ENCODE measurements around the gene PLB1. TPM values are rescaled to one million over a fixed set of nuclear protein-coding genes. Genes with fewer than 3 reads are reported as not detected.

The PLB1 gene
- total and polyA plus RNA-seq, 5 donors: 0.86 to 2.7 (median 2.2) TPM

DNA sequence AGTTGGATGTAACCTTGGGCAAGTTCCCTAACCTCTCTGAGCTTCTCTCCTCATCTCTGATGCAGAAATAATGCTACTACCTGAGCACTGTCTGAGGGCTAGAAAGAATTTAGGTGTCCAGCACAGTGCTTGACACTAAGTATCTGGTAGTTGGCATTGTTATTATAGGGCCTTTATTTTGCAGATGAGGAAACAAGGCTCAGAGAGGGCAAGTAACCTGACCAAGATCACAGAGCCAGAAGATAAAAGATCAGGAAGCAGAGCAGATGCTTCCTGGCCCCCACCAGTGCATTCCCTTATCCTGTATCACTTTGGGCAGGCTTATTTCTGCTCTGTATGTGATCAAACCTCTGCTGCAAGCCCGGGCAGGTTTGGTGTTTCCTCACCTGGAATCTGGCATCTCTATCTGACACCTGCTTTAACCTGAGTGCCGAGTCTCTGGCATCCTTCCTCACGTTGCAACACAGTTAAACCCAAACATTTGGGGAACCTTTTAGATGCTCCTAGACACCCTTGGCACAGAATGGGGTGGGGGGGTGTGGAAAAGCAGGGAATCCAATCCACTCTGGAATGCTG lies 69.9 kb downstream of the PLB1 start:
- no peaks in the 10 kb centered on the region for H3K4me1 ChIP-seq (ENCODE audit: control insufficient read depth, insufficient read depth, low read length)
- intact Hi-C loops (cut with DNase I): loop anchor here in 1 of 4 donors (10.0 kb wide), 1 partner anchor 189 kb away; the partner anchor contains the start of gene PPP1CB
- no peak overlapping the region for H3K27ac ChIP-seq (ENCODE audit: low read length)
- 51% methylated on average over 3 of the region's 3 CpGs for WGBS
- DNase-seq (no peak), ATAC-seq (no peak)
- no peaks in the 10 kb centered on the region for H3K27me3 ChIP-seq (ENCODE audit: control insufficient read depth, insufficient read depth)
- H3K9me3 ChIP-seq (ENCODE audit: control insufficient read depth, low read length): no peaks in the 10 kb centered on the region
- H3K4me3 ChIP-seq (ENCODE audit: low read length): no peak overlapping the region

DNA sequence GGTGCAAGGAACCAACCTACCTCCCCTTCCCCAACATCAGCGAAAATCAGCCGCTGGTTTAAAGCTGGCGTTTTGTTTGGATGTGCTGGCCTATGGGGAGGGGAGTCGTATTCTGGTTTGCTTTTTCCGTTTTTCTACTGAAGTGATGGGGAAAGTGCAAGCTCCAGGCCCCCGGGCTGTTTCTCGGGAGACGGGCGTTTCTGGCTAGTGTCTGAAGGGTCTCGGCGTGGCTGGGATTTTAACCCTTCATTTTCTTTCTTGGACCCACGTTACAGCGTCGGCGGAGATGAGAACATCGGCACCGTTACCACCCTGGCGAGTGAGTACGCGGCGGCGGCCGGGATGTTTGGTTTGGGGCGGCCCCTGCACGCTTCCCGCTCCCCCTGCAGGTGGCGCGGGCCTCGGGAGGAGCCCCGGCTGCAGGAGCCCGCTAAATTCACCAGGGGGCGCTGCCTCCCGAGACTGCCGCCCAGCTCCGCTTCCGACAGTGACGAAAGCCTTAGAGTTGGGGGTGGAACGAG lies 70.7 kb downstream of the PLB1 start:
- no peak overlapping the region for H3K27ac ChIP-seq (ENCODE audit: low read length)
- WGBS: under 1% methylated on average over 38 of the region's 38 CpGs
- H3K4me1 ChIP-seq (ENCODE audit: control insufficient read depth, insufficient read depth, low read length): no peaks in the 10 kb centered on the region
- peak; percentile 83 to 94 (median 94) for DNase-seq
- peak; percentile 93 to 94 for ATAC-seq
- H3K9me3 ChIP-seq (ENCODE audit: control insufficient read depth, low read length): no peaks in the 10 kb centered on the region
- H3K4me3 ChIP-seq (ENCODE audit: low read length): peak overlapping the region; percentile 87
- intact Hi-C loops (cut with DNase I): loop anchor here in 1 of 4 donors (10.0 kb wide), 1 partner anchor 188 kb away; the partner anchor contains the start of gene PPP1CB
- no peaks in the 10 kb centered on the region for H3K27me3 ChIP-seq (ENCODE audit: control insufficient read depth, insufficient read depth)

DNA sequence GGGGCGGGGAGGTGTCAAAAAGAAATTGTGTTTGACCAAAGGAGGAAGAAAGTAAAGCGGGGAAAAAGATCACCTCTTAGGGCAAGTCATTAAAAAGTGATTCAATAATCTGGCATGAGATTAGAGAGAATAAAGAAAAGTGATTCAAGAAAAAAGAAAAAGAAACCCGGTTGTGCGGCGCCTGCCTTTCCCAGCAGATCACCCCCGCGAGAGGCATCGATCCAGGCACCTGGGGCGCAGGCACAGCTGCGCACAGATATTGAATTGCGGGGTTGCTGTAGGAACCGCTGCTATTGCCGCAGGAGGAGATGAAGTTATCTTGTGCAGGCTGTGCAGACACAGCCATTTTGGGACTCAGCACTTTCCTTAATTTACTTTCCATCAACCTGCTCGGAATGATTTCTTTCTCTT lies 71.2 kb downstream of the PLB1 start:
- no peaks in the 10 kb centered on the region for H3K4me1 ChIP-seq (ENCODE audit: control insufficient read depth, insufficient read depth, low read length)
- intact Hi-C loops (cut with DNase I): loop anchor here in 1 of 4 donors (10.0 kb wide), 1 partner anchor 188 kb away; the partner anchor contains the start of gene PPP1CB
- H3K4me3 ChIP-seq (ENCODE audit: low read length): peak overlapping the region; percentile 87
- WGBS: 2% methylated on average over 14 of the region's 14 CpGs
- peak overlapping the region; percentile 67 for H3K27ac ChIP-seq (ENCODE audit: low read length)
- ATAC-seq: peak; percentile 46 to 55
- no peaks in the 10 kb centered on the region for H3K9me3 ChIP-seq (ENCODE audit: control insufficient read depth, low read length)
- peak in 1 of 3 donors; percentile 27 for DNase-seq
- no peaks in the 10 kb centered on the region for H3K27me3 ChIP-seq (ENCODE audit: control insufficient read depth, insufficient read depth)

DNA sequence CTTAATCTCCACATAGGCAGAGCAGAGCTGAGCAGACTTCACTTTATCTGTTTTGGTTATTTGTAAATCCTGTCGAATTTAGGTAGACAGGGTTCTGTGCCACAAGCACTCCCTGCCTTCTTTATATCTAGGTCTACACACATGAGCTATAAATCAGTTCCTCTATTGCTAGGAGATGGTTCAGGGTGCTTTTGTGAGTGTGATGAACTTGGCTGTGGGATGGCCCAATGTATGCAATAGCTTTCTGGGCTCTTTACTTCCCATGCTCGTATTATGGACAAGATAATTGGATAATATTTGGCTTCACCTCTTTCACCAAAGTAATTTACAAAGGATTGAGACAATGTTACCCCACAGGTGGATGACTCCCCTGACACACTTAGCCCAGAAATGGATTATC lies 72.2 kb downstream of the PLB1 start:
- Histone ChIP-seq H3K4me3 (ENCODE audit: low read length) (no peak overlapping the region), H3K27me3 (ENCODE audit: control insufficient read depth, insufficient read depth) (no peaks in the 10 kb centered on the region), H3K9me3 (ENCODE audit: control insufficient read depth, low read length) (no peaks in the 10 kb centered on the region), H3K27ac (ENCODE audit: low read length) (no peak overlapping the region), H3K4me1 (ENCODE audit: control insufficient read depth, insufficient read depth, low read length) (no peaks in the 10 kb centered on the region)
- intact Hi-C loops (cut with DNase I): loop anchor here in 1 of 4 donors (10.0 kb wide), 1 partner anchor 187 kb away; the partner anchor contains the start of gene PPP1CB
- DNase-seq: no peak
- 82% methylated on average over 2 of the region's 2 CpGs for WGBS
- no peak for ATAC-seq

DNA sequence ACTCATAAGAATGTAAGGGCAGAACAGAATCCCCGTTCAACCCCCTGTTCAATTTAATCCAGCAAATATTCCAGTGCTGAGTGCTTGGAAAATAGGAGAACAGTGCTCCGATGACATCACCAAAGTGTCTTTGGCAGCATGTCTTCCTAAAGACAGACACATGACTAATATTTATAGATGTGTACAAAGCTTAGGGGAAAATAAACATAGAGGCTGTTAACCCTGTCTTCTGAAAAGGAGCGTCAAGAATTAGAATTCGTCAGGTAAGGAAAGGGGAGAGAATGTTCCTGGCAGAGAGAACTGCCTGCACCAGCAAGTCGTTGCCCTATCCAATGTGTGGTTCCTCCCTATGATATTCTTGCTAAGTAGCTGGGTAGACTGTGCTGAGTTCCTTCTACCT lies 72.7 kb downstream of the PLB1 start:
- H3K27ac ChIP-seq (ENCODE audit: low read length): no peak overlapping the region
- ATAC-seq (no peak), DNase-seq (no peak)
- intact Hi-C loops (cut with DNase I): loop anchor here in 1 of 4 donors (10.0 kb wide), 1 partner anchor 186 kb away; the partner anchor contains the start of gene PPP1CB
- WGBS: 49% methylated on average over 5 of the region's 5 CpGs
- H3K4me3 ChIP-seq (ENCODE audit: low read length): no peak overlapping the region
- no peaks in the 10 kb centered on the region for H3K9me3 ChIP-seq (ENCODE audit: control insufficient read depth, low read length)
- no peaks in the 10 kb centered on the region for H3K27me3 ChIP-seq (ENCODE audit: control insufficient read depth, insufficient read depth)
- no peaks in the 10 kb centered on the region for H3K4me1 ChIP-seq (ENCODE audit: control insufficient read depth, insufficient read depth, low read length)

DNA sequence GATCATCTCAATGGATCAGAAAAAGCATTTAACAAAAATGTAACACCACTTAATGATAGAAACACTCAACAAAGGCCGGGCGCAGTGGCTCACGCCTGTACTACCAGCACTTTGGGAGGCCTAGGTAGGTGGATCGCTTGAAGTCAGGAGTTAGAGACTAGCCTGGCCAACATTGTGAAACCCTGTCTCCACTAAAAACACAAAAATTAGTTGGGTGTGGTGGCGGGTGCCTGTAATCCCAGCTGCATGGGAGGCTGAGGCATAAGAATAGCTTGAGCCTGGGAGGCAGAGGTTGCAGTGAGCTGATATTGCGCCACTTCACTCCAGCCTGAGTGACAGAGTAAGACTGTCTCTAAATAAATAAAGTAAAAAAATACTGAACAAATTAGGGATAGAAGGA lies 74.6 kb downstream of the PLB1 start:
- no peak for DNase-seq
- intact Hi-C loops (cut with DNase I): no loop called here
- Histone ChIP-seq H3K4me1 (ENCODE audit: control insufficient read depth, insufficient read depth, low read length) (no peaks in the 10 kb centered on the region), H3K27me3 (ENCODE audit: control insufficient read depth, insufficient read depth) (no peaks in the 10 kb centered on the region), H3K9me3 (ENCODE audit: control insufficient read depth, low read length) (no peaks in the 10 kb centered on the region), H3K4me3 (ENCODE audit: low read length) (no peak overlapping the region), H3K27ac (ENCODE audit: low read length) (no peak overlapping the region)
- no peak for ATAC-seq
- WGBS: 81% methylated on average over 6 of the region's 6 CpGs

DNA sequence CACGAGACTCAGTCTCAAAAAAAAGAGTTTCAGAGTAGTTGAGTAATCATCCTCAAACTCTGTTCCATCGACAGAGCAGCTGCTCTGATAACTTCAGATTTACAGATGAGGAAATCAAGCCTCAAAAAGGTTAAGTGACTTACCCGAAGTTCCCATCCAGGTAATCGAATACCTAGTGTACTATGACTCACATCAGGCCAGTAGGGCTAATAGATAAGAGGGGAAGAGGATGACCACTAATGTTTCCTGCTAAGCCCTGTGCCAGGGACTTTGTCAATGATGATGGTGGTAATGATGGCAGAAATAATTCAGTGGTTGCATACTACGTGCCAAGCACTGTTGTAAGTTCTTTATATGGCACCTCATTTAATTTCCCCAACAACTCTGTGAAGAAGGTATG lies 80.9 kb downstream of the PLB1 start:
- no peak overlapping the region for H3K4me3 ChIP-seq (ENCODE audit: low read length)
- H3K9me3 ChIP-seq (ENCODE audit: control insufficient read depth, low read length): no peaks in the 10 kb centered on the region
- DNase-seq (no peak), ATAC-seq (no peak)
- WGBS: 85% methylated on average over 5 of the region's 5 CpGs
- no peaks in the 10 kb centered on the region for H3K27me3 ChIP-seq (ENCODE audit: control insufficient read depth, insufficient read depth)
- H3K4me1 ChIP-seq (ENCODE audit: control insufficient read depth, insufficient read depth, low read length): no peaks in the 10 kb centered on the region
- intact Hi-C loops (cut with DNase I): no loop called here
- no peak overlapping the region for H3K27ac ChIP-seq (ENCODE audit: low read length)

DNA sequence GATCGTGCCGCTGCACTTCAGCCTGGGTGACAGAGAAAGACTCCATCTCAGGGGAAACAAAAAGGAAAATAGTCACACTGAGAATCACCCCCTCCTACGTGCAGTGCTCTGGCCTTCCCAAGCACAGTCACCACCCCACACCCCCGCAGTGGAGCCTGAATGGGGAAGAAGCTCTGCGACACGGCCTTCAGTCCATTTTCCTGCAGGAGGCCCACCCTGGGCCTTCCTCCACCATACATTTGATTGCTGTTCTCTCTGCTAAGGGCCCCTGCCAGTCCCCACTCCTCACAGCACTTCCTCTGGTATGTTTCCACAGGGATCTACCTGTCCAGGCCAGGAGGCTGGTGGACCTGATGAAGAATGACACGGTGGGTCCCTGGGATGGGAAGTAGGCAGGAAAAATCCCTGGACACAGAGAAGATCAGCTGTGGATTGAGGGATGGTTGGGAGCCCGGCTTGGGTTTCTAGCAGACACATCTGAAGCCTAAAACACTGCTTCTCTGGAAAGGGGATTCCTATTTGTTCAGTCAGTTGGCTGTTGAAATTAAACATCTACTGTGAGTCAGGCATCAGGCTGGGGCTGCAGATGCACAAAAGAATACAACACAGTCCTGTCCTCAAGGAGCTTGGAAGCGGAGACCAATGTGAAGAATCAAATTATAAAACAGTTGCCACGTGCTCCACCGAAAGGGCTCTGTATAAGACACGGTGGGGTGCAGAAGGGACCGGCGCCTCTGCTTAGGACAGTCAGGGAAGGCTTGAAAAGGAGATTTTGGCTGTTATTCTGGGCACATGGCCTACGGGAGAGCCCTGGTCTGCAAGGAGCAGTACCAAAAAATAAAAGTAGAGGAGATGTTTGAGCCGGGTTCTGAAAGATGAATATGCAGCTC lies 82.2 kb downstream of the PLB1 start:
- Histone ChIP-seq H3K27ac (ENCODE audit: low read length) (no peak overlapping the region), H3K27me3 (ENCODE audit: control insufficient read depth, insufficient read depth) (no peaks in the 10 kb centered on the region), H3K9me3 (ENCODE audit: control insufficient read depth, low read length) (no peaks in the 10 kb centered on the region), H3K4me3 (ENCODE audit: low read length) (no peak overlapping the region), H3K4me1 (ENCODE audit: control insufficient read depth, insufficient read depth, low read length) (no peaks in the 10 kb centered on the region)
- intact Hi-C loops (cut with DNase I): no loop called here
- WGBS: 90% methylated on average over 16 of the region's 16 CpGs
- DNase-seq (no peak), ATAC-seq (no peak)

DNA sequence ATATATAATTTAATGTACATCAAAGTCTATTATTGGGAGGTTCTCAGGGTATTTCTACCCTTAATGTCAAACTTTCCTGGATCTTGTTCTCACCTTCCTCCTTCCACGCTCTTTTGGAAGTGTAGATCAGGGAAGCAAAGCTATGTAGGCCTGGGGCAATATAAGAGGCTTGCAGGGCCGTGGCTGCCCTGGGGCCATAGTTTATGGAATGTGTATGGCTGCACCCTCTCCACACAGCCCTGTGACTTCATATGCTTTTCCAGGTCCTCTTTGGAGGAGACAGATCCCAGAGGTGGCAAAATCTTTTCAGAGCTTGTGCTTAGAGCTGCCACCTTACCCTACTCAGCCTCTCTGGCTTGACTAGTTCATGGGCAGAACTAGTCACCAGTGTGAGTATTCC lies 82.9 kb downstream of the PLB1 start:
- ATAC-seq: no peak
- Histone ChIP-seq H3K9me3 (ENCODE audit: control insufficient read depth, low read length) (no peaks in the 10 kb centered on the region), H3K4me3 (ENCODE audit: low read length) (no peak overlapping the region), H3K27ac (ENCODE audit: low read length) (no peak overlapping the region), H3K27me3 (ENCODE audit: control insufficient read depth, insufficient read depth) (no peaks in the 10 kb centered on the region), H3K4me1 (ENCODE audit: control insufficient read depth, insufficient read depth, low read length) (no peaks in the 10 kb centered on the region)
- 93% methylated on average over 2 of the region's 2 CpGs for WGBS
- intact Hi-C loops (cut with DNase I): no loop called here
- DNase-seq: no peak

DNA sequence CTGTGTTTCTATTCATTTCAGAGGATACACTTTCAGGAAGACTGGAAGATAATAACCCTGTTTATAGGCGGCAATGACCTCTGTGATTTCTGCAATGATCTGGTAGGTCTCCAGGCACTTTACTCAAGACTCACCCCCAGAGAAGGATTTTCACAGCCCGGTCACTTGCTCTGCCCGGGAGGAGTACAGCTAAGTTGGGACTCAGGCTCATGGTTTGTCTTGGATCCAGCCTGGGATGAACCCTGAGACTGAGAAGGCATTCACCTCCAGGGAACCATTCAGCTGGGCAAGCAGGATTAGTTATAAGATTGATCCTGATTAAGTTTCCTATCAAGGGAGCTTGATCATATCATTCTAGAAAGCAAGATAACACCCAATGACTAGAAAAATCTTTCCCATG lies 83.7 kb downstream of the PLB1 start:
- ATAC-seq (no peak), DNase-seq (no peak)
- Histone ChIP-seq H3K4me3 (ENCODE audit: low read length) (no peak overlapping the region), H3K4me1 (ENCODE audit: control insufficient read depth, insufficient read depth, low read length) (peaks cover 4% of the 10 kb centered on the region), H3K9me3 (ENCODE audit: control insufficient read depth, low read length) (no peaks in the 10 kb centered on the region), H3K27ac (ENCODE audit: low read length) (no peak overlapping the region), H3K27me3 (ENCODE audit: control insufficient read depth, insufficient read depth) (no peaks in the 10 kb centered on the region)
- intact Hi-C loops (cut with DNase I): no loop called here
- 91% methylated on average over 3 of the region's 3 CpGs for WGBS

DNA sequence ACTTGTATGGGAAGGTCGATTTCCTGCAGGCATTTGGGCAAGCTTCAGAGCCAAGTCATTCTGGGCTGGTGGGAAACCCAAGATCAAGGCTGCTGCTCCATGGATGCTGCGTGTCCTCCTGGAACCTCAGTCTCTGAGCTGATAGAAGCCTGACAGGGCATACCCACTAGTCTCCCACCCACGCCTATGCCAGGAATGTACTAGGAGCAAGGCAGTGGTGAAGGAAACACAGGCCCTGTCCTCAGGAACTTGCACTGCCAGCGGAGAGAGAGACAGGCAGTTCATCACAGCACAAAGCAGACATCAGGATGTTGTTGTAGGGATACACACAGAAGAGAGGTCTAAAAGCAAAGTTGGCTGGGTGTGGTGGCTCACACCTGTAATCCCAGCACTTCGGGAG lies 84.2 kb downstream of the PLB1 start:
- WGBS: 84% methylated on average over 5 of the region's 5 CpGs
- no peaks in the 10 kb centered on the region for H3K27me3 ChIP-seq (ENCODE audit: control insufficient read depth, insufficient read depth)
- no peak overlapping the region for H3K27ac ChIP-seq (ENCODE audit: low read length)
- DNase-seq: no peak
- no peak overlapping the region for H3K4me3 ChIP-seq (ENCODE audit: low read length)
- H3K4me1 ChIP-seq (ENCODE audit: control insufficient read depth, insufficient read depth, low read length): peaks cover 4% of the 10 kb centered on the region
- intact Hi-C loops (cut with DNase I): no loop called here
- no peak for ATAC-seq
- H3K9me3 ChIP-seq (ENCODE audit: control insufficient read depth, low read length): no peaks in the 10 kb centered on the region
